Cerebellar cortex (tissue), 1 donor: ENCODE data around the gene GNPNAT1.
"Not testable (repeated sequence)": the region's sequence is repeated elsewhere in the genome, so short reads cannot be mapped to it uniquely, and the experiment has no call there.

Experiments
- DNase-seq: peaks from one replicate; pipeline ENCODE4 v3.0.0-alpha.2; 2015; ENCODE audit warnings: low spot score

GNPNAT1 gene

DNA sequence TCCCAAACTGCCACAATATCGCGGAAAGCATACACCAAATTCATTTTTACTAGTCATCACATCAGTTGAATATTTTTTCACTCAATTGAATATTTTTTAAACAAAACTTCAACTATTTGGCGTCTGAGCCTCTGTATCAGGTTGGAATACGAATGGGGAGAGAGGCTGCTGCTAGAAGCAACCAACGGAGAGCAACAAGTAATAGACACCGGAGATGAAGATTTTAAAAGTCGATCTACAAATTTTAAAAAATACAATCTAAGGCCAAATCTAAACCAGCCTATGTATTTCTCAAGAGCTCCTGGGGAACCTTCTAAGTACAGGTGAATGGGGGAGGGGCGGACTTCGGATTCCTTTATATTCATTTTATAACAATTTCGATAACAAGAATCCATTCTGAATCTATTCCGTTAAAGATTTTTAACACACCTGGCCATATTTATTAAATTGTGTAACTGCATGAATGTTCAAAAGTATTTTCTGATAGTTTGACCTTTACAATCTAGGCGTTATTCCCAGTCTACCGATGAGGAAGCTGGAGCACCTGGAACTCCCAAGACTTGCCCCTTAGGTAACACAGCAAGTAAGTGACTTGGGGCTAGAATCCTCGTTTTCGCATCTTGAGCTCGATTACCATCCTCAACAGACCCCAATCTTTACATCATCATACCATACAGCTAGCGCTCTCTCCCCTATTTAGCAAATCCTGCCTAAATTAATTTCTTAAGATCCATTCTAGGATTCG, 1.2 kb downstream of the GNPNAT1 start:
- peak; percentile 44 for DNase-seq

DNA sequence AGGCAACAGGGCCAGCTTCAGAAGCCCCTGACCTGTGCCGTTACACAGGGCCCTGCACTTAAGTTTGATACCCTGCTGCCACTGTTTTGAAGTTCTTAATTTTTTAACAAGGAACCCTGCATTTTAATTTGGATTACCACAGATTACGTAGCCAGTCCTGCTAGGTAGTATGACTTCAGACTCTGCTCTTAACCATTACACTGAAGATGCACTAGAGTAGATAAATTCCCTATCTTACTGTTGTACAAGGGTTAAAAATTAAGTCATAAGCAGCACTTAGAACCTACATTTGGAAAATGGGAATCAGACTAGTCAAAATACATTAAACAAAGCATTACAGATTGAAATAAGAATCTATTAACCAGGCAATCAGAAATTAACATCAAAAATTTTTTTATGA, 2.3 kb downstream of the GNPNAT1 start:
- no peak for DNase-seq

DNA sequence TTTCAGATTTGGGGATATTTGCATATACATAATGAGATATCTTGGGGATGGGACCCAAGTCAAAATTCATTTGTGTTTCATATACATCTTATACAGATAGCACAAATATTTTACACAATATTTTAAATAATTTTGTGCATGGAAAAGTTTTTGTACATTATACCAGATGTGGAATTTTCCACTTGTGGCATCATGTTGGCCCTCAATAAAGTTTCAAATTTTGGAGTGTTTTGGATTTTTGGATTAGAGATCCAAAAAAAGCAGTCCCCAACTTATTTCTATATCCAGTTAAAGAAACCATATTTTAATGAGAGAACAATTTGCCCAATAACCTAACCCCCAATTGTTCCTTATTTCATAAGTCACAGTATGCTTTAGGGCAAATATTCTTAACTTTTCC, 4.5 kb downstream of the GNPNAT1 start:
- DNase-seq, result no peak

DNA sequence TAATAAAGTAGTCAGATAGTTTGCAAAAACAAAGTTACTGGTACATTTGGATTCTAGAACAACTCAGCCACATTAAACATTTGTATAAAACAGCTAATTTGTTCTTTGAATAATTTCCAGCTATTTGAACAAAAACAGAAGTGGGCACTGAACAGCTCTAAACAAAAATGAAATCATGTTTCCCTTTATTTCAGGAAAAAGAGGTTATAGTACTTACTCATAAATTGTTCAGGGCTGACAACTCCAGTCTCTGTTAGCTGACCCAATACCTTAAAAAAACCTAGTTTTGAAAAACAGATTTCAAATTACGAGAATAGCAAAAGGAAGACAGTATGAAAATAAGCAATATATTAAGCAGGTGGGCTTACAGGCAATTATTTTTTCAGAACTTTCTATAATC, 8.2 kb downstream of the GNPNAT1 start:
- no peak for DNase-seq

DNA sequence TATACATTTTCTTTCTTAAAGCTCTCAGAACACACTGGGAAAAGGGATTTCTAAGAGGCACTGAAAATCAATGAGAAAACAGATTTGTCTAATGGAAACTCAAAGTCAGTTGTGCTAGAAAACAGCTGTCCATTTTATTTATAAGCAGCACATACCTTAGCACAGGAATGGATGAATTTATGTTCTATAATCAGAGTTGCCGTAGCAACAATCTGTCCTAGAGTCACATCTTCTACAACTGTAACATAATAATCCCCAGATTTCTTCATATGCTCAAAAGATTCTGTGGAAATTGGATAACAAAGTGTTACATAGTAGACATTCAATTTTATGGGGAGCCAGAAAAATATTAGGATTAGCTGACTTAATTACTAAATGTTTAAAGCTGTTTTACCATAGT, 9.8 kb downstream of the GNPNAT1 start:
- DNase-seq, result no peak

DNA sequence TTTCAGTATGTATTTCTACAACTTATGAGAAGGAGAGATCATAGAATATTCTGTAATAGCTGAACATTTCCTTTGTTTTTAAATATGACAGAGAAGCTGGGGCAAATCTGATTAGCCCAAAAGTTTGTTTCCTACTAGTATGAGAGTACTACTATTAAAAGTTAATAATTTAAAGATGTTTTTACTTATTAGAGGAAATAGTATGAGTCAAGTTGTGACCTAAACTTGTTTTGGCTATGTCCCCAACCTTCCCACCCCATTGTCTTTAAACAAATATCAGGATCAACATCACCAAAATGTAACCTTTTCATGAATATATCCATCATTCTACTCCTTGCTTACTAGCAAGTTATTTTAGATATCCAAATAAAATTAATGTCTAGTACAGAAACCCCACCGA, 10.5 kb downstream of the GNPNAT1 start:
- no peak for DNase-seq

DNA sequence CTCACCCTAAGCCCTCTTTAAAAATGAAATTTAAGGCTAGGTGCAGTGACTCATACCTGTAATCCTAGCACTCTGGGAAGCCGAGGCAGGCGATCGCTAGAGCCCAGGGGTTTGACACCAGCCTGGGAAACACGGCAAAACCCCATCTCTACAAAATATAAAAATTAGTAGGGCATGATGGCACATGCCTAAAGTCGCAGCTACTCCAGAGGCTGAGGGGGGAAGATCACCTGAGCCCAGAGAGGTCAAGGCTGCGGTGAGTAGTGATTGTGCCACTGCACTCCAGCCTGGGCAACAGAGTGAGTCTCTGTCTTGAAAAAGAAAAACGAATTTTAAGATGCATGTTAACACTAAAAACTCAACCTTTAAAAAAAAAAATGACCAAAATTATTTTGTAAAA, 12.7 kb downstream of the GNPNAT1 start:
- DNase-seq, result no peak

DNA sequence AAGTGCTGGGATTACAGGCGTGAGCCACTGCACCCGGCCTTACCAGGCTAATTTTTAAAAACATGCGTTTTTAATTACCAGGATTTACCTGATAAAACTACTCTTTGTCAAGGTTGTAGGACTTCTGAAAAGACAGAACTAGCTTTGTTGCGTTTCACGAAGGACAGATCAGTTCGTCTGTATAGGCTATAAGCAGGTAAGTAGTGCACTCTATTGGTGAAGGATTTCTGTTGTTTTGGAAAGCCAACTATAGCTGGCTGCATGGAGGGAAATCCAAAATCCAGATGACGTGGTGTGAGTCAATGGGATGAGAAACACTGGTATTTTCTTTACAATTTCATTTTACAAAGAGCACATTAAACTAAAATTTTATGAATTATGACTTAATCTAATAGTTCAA, 14.6 kb downstream of the GNPNAT1 start:
- peak; percentile 43 for DNase-seq

DNA sequence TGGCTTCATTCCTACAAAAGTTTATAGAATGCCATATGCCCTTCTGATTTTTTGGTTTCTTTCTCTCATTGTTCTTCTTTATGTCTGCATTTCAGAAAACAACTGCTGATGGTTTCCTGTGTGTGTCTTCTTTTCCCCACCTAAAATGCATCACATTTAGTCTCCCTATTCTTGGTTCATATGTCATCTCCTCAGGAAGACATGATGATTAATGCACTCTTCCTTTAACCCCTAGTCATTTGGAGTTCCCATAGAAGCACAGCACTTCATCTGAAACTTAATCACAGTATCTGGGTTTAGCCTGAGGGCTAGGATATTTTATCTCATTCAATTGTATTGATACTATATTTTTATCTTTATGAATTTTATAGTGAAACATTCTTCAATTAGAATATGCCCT, 21.5 kb downstream of the GNPNAT1 start:
- no peak for DNase-seq

DNA sequence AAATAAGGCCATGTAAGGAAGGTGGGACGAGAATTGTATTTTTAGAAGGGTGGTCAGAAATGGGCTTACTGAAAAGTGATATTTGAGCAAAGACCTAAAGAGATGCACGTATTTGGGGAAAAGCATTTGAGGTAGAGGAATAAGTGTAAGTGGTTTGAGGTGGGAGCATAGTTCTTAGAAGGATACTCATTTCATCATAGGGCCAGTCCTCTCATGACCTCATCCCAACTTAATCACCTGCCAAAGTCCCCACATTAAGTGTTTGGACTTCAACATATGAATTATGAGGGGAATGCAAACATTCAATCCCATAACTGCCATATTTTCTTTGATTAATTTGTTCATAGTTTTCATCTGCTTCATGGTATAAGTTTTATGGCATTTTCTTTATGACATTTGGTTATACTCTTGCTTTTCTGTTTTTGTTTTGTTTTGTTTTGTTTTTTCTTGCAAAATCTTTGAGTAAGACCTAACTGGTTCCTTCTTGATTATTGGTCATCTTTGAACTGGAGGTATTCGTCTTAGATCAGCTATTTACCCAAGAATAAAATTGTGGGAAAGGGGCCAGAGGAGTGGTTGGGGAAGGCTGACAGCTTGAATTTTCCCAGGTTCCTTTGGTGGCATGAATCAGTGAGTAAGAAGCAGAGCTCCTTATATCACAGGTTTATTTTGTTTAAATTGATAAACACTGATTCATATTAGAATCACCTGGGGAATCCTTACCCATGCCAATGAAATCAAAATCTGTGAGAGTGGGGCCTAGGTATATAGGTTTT, 24.2 kb downstream of the GNPNAT1 start:
- no peak for DNase-seq

DNA sequence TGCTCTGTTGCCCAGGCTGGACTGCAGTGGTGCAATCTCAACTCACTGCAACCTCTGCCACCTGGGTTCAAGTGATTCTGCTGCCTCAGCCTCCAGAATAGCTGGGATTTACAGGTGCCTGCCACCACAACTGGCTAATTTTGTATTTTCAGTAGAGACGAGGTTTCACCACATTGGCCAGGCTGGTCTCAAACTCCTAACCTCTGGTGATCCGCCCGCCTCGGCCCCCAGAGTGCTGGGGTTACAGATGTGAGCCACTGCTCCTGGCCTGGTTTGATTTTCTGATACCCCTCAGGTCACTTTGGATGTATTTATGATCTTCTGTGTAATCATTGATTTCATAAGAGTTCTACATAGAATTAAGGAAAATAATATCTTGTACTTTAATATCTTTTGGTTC, 28.5 kb downstream of the GNPNAT1 start:
- DNase-seq, result not testable (repeated sequence)

DNA sequence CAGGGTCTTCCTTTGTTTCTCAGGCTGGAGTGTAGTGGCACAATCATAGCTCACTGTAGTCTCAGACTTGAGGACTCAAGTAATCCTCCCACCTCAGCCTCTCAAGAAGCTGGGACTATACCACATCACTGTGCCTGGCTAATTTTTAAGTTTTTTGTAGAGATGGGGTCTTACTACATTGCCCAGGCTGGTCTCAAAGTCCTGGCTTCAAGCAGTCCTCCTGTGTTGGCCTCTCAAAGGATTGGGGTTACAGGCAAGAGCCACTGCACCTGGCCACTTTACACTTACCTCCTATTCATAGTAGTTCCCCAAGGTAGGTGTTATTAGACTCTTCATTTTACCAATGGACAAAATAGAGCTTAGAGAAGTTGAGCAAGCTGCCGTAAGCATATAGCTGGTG, 32.3 kb downstream of the GNPNAT1 start:
- DNase-seq, result no peak

DNA sequence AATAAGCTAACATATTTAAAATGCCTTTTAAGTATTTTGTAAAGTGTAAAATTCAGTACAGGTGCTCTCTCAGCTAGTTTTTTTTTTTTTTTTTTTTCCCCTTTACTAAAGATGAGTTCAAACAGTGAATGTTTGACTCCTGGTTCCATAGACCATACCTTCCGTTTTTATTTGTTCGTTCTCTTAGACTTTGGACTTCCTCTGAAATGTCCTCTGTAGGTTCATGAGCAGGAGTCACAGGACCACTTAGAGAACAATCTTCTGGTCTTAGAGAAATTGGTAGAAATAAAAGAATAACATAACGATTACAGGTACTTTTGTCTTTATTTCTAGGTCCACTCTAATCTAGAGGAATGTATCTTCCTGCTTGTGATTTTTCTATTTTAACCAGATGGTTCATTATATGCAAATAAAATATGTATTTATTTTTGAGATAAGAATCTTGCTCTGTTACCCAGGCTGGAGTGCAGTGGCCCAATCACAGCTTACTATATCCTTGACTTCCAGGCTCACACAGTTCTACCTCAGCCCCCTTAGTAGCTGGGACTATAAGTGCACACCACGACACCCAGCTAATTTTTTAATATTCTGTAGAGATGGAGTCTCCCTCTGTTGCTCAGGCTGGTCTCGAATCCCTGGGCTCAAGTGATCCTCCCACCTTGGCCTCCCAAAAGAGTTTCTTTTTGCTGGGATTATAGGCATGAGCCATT, 35.6 kb downstream of the GNPNAT1 start:
- no peak for DNase-seq

DNA sequence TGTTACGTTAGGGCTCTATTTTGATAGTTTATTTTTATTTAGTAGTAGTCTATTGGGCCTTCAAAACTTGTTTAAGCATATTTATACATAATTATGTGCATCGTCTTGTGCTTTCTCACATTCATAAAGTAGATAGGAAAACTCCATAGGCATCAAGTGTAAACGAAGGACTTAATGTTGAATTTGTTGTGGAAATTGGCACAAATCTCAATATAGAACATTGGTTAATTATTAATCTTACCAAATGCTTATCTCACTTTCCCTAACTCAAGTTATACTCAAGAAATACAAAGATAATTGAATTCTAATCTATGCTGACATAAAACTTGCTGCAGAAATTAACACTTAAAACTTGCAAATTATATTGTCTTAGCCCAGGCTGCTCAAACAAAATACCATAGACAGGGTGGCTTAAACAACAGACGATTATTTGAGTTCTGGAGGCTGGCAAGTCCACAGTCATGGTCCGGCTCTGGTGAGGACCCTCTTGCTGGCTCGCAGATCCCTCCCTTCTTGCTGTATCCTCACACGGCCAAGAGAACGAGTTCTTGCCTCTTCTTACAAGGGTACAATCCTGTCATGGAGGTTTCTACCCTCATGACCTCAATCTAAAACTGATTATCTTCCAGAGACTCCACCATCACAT, 42.6 kb downstream of the GNPNAT1 start:
- DNase-seq, result no peak

DNA sequence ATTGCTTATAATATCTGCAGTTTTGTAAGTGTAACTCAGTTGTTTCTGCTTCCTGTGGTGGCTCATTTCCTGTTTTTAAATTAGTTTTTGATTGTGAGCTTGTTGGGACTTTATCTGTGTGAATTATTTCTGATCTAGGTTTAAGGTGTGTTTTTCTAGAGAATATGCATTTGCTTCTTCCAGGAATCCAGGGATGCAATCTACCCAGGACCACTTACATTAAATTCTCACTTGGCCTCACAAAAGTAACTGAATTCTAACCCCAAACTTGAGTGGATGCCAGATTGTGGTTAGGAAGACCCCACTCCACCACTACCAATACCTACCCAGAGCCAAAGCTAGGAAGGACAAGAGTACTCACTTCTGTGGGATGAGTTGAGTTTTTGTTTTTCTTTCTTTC, 49.5 kb downstream of the GNPNAT1 start:
- DNase-seq, result no peak

DNA sequence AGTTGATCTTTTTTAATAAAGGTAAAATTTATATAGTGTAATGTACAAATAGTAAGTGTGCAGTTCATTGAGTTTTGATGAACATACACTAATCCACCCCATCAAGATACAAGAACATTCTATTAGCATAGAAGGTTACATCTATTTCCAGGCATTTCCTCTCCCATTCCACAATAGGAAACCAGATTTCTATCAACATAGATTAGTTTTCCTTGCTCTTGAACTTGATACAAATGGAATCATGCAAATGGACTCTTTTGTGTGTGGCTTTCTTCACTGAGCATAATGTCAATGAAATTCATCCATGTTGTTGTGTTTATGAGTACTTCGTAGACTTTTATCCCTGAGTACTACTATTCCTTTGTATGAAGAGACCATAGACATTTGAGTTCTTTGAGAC, 50.7 kb downstream of the GNPNAT1 start:
- DNase-seq, result no peak

DNA sequence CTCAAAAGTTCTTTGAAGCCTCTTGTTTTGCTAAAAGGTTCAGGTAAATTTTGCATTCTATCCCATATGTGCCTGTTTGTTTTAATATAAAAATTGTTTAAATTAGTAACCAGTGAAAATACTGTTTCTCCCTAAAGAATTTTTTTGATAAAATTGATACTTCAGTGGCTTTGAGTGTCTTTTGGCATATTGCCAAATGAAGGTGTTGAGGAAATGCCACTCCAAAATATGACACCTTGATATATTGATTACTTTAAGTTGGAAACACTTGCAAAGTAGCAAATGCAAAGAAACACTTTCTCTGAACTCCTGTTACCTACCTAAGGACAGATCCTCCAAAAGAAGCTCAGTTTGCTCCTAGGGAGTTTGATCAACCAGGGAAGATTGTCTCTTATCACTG, 53.0 kb downstream of the GNPNAT1 start:
- DNase-seq, result no peak

DNA sequence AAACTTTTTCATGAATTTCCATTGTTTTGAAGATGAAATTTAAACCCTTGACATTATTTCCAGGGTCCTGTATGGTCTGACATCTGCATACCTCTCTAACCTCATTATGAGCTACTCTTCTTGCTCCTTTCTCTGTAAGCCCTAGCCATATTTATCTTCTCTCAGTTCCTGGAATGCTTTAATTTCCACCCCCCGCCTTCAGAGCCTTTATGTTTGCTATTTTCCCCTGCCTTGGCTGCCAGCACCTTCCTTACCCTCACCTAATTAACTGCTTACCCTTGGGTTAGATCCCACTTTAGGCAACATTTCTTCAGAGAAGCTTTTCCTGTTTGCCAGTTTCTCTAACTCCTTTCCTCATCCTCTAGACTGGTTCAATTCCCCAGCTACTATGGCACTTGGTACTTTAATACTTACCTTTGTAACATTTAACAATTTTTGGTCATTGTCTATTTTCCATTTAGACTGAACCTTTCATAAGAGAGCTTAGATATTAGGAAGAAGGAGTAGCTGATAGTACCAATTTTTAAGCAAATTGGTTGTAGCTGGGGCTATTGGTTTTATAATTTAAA, 55.4 kb downstream of the GNPNAT1 start:
- no peak for DNase-seq

DNA sequence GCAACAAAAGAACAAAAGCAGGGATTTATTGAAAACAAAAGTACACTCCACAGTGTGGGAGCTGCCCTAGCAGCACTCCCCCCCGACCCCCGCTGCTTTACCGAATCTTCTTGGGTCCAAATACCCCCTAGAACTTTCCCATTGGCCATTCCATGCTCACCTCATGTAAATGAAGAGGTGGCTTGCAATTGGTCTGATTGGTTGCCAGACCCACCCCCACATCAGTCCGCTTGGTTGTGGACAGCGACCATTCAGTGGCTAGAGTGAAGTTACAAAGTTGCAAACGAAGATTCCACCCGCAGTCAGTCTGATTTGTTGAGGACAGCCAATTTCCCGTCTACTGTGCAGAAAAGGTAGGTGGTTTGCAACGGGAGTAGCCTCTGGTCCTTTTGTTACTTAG, 57.6 kb downstream of the GNPNAT1 start:
- no peak for DNase-seq

DNA sequence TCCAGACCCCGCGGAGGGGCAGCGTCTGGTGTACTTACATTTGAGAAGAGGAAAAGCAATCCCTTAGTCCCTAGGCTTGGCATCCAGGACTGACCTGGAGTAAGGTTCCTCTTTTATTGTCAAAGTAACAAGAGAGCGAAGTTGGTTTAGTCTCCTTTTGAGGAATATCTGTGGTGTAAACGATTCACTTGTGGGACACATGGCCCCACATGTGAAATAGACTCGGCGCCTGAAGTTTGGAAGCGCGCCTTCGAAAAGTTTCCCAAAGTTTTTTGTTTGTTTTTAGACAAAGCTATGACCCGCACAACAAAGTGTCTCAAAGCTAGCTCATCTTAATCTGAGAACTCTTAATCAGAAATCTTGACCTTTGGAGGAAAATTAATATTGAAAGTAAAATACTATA, 60.7 kb downstream of the GNPNAT1 start:
- no peak for DNase-seq

DNA sequence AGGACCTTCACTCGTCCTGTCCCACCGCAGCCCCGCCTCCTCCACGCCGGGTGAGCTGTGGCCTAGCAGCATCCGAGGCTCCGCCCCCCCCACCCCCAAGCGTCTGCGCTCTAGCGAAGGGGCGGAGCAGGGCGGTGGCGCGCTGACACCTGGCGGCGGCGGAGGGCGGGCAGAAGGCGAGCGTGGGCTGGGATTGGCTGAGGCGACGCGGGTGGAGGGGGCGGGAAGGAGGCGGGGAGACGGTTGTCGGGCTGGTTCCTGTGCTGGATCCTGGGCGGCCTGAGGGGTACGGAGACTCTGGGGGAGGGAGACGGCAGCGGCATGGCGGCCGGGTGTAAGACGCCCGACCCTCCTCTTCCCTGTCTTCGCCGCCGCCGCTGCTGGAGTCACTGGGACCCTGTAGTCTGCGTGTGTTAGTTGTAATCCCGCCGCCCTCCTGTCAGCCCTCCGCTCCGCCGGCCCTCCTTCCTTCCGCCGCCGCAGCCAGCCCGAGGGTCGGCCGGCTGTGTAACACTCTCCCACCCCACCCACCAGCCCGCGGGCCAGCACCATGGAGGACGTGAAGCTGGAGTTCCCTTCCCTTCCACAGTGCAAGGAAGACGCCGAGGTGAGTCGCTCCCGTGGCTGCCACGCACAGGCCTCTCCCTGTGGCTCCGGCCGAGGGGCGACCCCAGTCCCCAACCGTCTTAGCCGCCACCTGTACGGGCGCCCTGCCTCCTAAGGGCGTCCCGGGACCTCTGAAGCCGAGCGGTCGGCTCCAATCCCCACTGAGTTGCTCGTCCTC, 61.3 kb downstream of the GNPNAT1 start, which contains the start of gene STYX:
TSS of gene STYX (plus strand) at position 242 of the 784 bp plus-strand sequence. CDS start at position 551, 309 bp downstream.
- peak; percentile 98 for DNase-seq
